ENCODE data around the gene RARS2. TPM values are rescaled to one million over a fixed set of nuclear protein-coding genes. Genes with fewer than 3 reads are reported as not detected.

Gene RARS2
- polyA plus RNA-seq, 1 donor, result 71.7 TPM

- DNase-seq, result no peak
Observed at GRCh38 chr6:87575423-87575822, 14.4 kb downstream of the RARS2 start.

GRCh38 chr6:87574237-87574804, 15.5 kb downstream of the RARS2 start:
- DNase-seq, result no peak

- DNase-seq, result no peak
Observed at GRCh38 chr6:87573307-87574024, 16.3 kb downstream of the RARS2 start.

GRCh38 chr6:87572883-87573282, 16.9 kb downstream of the RARS2 start:
- no peak for DNase-seq

- DNase-seq, result peak; percentile 5
Observed at GRCh38 chr6:87572021-87572420, 17.8 kb downstream of the RARS2 start.

GRCh38 chr6:87561017-87561416, 28.8 kb downstream of the RARS2 start:
- no peak for DNase-seq

- DNase-seq, result no peak
Observed at GRCh38 chr6:87558446-87558845, 31.3 kb downstream of the RARS2 start.

- DNase-seq, result no peak
Observed at GRCh38 chr6:87555506-87555905, 34.3 kb downstream of the RARS2 start.

- no peak for DNase-seq
Observed at GRCh38 chr6:87553159-87553765, 36.5 kb downstream of the RARS2 start.

- no peak for DNase-seq
Observed at GRCh38 chr6:87551799-87552198, 38.0 kb downstream of the RARS2 start.

- no peak for DNase-seq
Observed at GRCh38 chr6:87544474-87544735, 45.4 kb downstream of the RARS2 start.

GRCh38 chr6:87543696-87544473, 45.9 kb downstream of the RARS2 start:
- DNase-seq, result no peak

- DNase-seq, result no peak
Observed at GRCh38 chr6:87541744-87542143, 48.0 kb downstream of the RARS2 start.

- no peak for DNase-seq
Observed at GRCh38 chr6:87541041-87541440, 48.7 kb downstream of the RARS2 start.

GRCh38 chr6:87540539-87540938, 49.2 kb downstream of the RARS2 start:
- peak; percentile 6 for DNase-seq

- no peak for DNase-seq
Observed at GRCh38 chr6:87539554-87539953, 50.2 kb downstream of the RARS2 start.

GRCh38 chr6:87538510-87539260, 51.1 kb downstream of the RARS2 start:
- no peak for DNase-seq

- no peak for DNase-seq
Observed at GRCh38 chr6:87534377-87535047, 55.3 kb downstream of the RARS2 start.

- DNase-seq, result no peak
Observed at GRCh38 chr6:87529221-87529620, 60.6 kb downstream of the RARS2 start.

GRCh38 chr6:87522686-87523085, 67.1 kb downstream of the RARS2 start:
- no peak for DNase-seq

GRCh38 chr6:87518453-87518852, 71.3 kb downstream of the RARS2 start:
- DNase-seq, result no peak

GRCh38 chr6:87514831-87515230, 75.0 kb downstream of the RARS2 start:
- no peak for DNase-seq
